ENCODE measurements around the gene TRPM1.

TRPM1 gene

DNA sequence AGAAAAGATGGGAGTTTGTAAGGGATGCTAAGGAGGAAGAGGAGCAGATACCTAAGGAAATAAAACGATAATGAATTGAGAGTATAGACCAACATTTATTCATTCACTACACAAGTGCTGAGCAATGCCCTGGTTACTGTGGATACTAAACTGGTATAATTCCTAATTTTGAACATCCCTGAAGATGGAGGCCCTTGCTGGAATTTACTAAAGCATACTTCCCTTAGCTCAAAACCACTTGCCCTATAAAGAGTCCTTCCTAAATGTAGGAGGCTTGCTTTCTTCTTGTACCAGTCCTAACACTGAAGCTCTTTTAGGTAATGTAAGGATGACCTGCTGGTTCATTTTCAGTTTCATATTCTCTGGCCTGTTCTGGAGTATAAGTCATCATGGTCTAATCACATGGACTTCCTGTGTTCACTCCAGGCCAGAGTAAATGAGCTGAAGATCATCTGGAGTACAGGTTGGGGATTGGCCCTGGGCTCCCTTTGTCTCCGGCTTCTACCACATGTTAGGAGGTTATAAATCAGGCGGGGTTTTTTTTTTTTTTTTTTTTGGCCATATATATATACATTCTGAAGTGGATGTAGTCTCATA lies 70.0 kb downstream of the TRPM1 start:
- Histone ChIP-seq H3K9ac (ENCODE audit: low read length) (no peak overlapping the region), H3K27ac (ENCODE audit: low read depth, low read length) (no peak overlapping the region)

DNA sequence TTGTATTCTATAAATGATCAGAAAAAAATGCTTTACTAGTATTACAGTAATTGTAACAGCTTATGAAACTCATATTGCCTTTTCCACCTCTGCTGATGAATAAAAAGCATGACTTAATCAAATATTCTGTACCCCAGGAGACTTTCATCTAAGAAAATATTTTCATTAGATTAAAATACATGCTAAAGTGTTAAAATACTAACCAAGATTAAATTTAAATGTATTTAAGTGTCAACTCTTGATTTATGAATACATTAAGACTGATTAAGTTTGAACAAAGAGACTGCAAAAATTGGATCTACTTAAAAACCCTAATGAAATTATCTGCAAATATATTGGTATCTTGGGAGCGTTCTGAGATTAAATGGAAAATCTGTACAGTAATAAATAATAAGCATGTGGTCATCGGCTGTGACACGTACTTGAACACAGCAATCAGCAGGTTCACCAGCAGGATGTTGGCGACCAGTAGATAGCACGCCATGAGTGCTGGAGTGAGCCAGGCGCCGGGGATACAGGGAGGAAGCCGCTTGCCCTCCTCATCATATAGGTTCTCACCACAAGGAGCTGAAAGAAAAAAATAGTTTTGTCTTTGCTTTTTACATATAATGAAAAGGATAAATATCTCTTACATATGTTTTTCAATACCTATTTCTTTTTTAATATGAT lies 73.5 kb downstream of the TRPM1 start:
- H3K27me3 ChIP-seq (ENCODE audit: control insufficient read depth, insufficient read depth, low read length) = no peaks in the 10 kb centered on the region
- H3K36me3 ChIP-seq (ENCODE audit: control insufficient read depth, insufficient read depth, low read length) = no peaks in the 10 kb centered on the region
- peaks cover 23% of the 10 kb centered on the region for H3K4me1 ChIP-seq (ENCODE audit: control insufficient read depth, insufficient read depth, low read length)
- H3K9me3 ChIP-seq (ENCODE audit: control insufficient read depth, insufficient read depth, low read depth, low read length) = no peaks in the 10 kb centered on the region
- H3K4me3 ChIP-seq (ENCODE audit: low read depth, low read length) = no peak overlapping the region
- H3K9ac ChIP-seq (ENCODE audit: low read length) = no peak overlapping the region
- H3K27ac ChIP-seq (ENCODE audit: low read depth, low read length) = no peak overlapping the region

More for the DNA sequence above, 70.0 kb downstream of the TRPM1 start:
- Histone ChIP-seq H3K36me3 (ENCODE audit: control insufficient read depth, insufficient read depth, low read length) (no peaks in the 10 kb centered on the region), H3K4me3 (ENCODE audit: low read depth, low read length) (no peak overlapping the region), H3K27me3 (ENCODE audit: control insufficient read depth, insufficient read depth, low read length) (no peaks in the 10 kb centered on the region), H3K4me1 (ENCODE audit: control insufficient read depth, insufficient read depth, low read length) (peaks cover 4% of the 10 kb centered on the region; the same call in 1 of the 2 replicates), H3K9me3 (ENCODE audit: control insufficient read depth, insufficient read depth, low read depth, low read length) (no peaks in the 10 kb centered on the region)

DNA sequence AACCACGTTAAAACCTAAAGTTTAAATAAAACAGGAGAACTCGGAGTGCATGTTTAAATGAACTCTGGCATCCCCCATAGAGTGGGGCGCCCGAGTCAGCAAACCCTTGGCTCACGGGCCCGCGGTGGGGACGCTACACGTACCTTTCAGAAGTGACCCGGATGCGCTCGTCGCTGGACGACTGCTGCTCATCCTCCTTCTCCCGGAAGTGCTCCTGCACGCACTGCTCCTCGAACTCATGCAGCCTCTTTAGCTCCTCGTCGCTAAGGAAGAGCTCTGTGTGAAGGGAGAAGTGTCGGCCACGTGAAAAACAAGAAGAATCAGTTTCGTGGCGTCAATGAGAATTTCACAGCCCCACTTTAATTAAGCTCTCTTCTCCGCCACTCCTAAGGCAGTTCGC lies 75.5 kb downstream of the TRPM1 start:
- no peak overlapping the region for H3K9ac ChIP-seq (ENCODE audit: low read length)
- H3K27me3 ChIP-seq (ENCODE audit: control insufficient read depth, insufficient read depth, low read length) = no peaks in the 10 kb centered on the region
- H3K4me1 ChIP-seq (ENCODE audit: control insufficient read depth, insufficient read depth, low read length) = peaks cover 23% of the 10 kb centered on the region
- H3K9me3 ChIP-seq (ENCODE audit: control insufficient read depth, insufficient read depth, low read depth, low read length) = no peaks in the 10 kb centered on the region
- no peak overlapping the region for H3K27ac ChIP-seq (ENCODE audit: low read depth, low read length)
- no peaks in the 10 kb centered on the region for H3K36me3 ChIP-seq (ENCODE audit: control insufficient read depth, insufficient read depth, low read length)
- H3K4me3 ChIP-seq (ENCODE audit: low read depth, low read length) = no peak overlapping the region

DNA sequence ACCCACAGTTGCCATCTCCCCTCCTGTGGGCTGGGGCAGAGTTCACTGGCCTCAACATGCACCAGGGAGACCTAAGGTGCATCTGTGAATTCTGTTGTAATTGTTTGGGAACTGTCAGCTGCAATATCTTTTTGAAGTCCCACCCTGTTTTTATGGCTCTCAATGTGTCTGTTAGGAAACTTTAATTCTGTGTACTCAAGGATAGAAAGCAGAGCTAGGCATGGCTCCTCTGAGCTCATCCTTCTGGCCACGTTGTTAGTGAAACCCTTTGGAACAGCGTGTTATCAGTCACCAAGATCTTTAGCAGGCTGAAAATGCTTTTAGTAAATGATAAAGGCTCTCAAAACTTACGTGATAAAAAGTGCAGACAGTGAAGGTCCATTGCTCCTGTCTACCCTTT lies 76.5 kb downstream of the TRPM1 start:
- Histone ChIP-seq H3K27ac (ENCODE audit: low read depth, low read length) (peak overlapping the region; percentile 22; the same call in 1 of the 2 replicates), H3K27me3 (ENCODE audit: control insufficient read depth, insufficient read depth, low read length) (no peaks in the 10 kb centered on the region), H3K36me3 (ENCODE audit: control insufficient read depth, insufficient read depth, low read length) (no peaks in the 10 kb centered on the region), H3K4me3 (ENCODE audit: low read depth, low read length) (no peak overlapping the region), H3K9ac (ENCODE audit: low read length) (no peak overlapping the region), H3K9me3 (ENCODE audit: control insufficient read depth, insufficient read depth, low read depth, low read length) (no peaks in the 10 kb centered on the region), H3K4me1 (ENCODE audit: control insufficient read depth, insufficient read depth, low read length) (peaks cover 23% of the 10 kb centered on the region)

DNA sequence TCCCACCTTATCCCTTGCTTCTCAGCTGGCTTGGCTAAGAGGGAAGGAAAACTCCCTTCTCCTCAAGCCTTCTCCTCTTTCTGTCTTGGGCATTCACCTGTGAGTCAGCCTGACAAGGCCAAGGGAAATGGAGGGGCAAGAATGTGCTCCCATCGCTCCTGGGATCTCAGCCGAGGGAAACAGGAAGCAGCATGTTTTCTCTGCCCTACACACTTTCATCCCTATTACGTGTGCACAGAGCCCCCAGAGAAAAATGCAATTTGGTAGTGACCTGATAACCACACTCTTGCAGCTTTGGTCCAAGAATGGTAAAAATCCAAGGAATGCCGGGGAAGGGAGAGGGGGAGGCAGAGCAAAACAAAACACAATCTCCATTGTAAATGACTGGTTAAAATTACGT lies 77.2 kb downstream of the TRPM1 start:
- no peaks in the 10 kb centered on the region for H3K9me3 ChIP-seq (ENCODE audit: control insufficient read depth, insufficient read depth, low read depth, low read length)
- H3K4me3 ChIP-seq (ENCODE audit: low read depth, low read length) = no peak overlapping the region
- no peaks in the 10 kb centered on the region for H3K36me3 ChIP-seq (ENCODE audit: control insufficient read depth, insufficient read depth, low read length)
- no peak overlapping the region for H3K9ac ChIP-seq (ENCODE audit: low read length)
- peak overlapping the region; percentile 22; the same call in 1 of the 2 replicates for H3K27ac ChIP-seq (ENCODE audit: low read depth, low read length)
- H3K27me3 ChIP-seq (ENCODE audit: control insufficient read depth, insufficient read depth, low read length) = no peaks in the 10 kb centered on the region
- peaks cover 23% of the 10 kb centered on the region for H3K4me1 ChIP-seq (ENCODE audit: control insufficient read depth, insufficient read depth, low read length)

DNA sequence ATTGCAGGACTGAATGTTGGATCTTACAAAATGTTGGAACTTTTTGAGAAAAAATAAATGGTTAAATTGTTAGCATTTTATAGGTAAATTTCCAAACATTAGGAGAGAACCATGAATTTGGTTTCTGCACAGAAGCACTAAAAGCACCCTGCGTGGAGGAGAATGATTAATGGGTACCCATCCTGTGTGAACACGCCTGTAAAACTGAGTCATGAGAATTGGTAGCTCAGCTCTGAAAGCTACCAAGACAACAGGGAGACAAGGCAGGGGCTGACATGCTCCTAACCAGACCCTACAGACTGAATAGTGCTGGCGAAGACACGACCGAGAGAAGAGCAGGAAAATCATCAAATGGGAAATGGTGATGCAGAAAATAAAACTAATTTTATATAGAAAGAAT lies 77.7 kb downstream of the TRPM1 start:
- Histone ChIP-seq H3K36me3 (ENCODE audit: control insufficient read depth, insufficient read depth, low read length) (no peaks in the 10 kb centered on the region), H3K27me3 (ENCODE audit: control insufficient read depth, insufficient read depth, low read length) (no peaks in the 10 kb centered on the region), H3K9ac (ENCODE audit: low read length) (no peak overlapping the region), H3K4me1 (ENCODE audit: control insufficient read depth, insufficient read depth, low read length) (peaks cover 23% of the 10 kb centered on the region), H3K4me3 (ENCODE audit: low read depth, low read length) (no peak overlapping the region), H3K9me3 (ENCODE audit: control insufficient read depth, insufficient read depth, low read depth, low read length) (no peaks in the 10 kb centered on the region), H3K27ac (ENCODE audit: low read depth, low read length) (no peak overlapping the region)

DNA sequence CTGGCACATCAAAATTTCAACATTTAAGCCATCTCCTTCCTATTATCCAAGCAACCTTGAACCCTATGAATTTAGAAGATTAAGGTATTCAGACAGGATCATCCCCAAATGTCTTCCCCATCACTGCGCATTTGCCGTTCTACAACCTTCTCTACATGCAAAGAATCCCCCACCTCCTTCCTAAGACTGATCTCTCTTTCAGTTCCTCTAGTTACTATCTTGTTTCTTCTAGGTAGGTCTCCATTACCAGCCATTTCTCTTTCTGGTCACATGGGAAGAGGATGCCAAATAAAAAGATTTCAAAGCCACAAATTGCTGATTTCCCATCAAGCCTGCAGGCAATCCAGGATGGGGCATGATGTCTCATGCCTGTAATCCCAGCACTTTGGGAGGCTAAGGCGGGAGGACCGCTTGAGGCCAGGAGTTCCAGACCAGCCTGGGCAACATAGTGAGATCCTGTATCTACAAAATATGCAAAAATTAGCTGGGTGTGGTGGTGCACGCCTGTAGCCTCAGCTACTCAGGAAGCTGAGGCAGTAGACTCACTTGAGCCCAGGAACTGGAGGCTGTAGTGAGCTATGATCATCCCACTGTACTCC lies 80.4 kb downstream of the TRPM1 start:
- no peak overlapping the region for H3K27ac ChIP-seq (ENCODE audit: low read depth, low read length)
- H3K36me3 ChIP-seq (ENCODE audit: control insufficient read depth, insufficient read depth, low read length) = no peaks in the 10 kb centered on the region
- no peak overlapping the region for H3K9ac ChIP-seq (ENCODE audit: low read length)
- no peak overlapping the region for H3K4me3 ChIP-seq (ENCODE audit: low read depth, low read length)
- no peaks in the 10 kb centered on the region for H3K27me3 ChIP-seq (ENCODE audit: control insufficient read depth, insufficient read depth, low read length)
- no peaks in the 10 kb centered on the region for H3K9me3 ChIP-seq (ENCODE audit: control insufficient read depth, insufficient read depth, low read depth, low read length)
- peaks cover 23% of the 10 kb centered on the region for H3K4me1 ChIP-seq (ENCODE audit: control insufficient read depth, insufficient read depth, low read length)

DNA sequence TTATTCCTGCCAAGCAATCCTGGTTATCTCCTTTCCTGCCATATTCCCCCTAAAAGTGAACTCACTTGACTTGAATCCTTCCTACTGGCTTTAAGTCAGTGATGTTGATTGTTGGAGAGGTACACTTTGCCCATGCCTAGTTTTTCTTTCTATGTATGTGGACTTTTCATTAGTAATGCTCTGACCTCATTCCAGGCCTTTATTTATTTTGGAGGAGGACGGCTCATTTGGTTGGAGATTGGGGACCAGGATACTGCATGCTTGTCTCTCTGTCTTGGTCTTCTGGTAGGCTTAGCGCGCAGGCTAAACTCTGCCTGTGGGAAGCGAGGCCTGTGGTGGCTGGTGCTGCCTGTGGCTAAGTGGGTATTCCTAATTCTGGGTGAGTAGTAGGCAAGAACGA lies 81.0 kb downstream of the TRPM1 start:
- no peaks in the 10 kb centered on the region for H3K27me3 ChIP-seq (ENCODE audit: control insufficient read depth, insufficient read depth, low read length)
- H3K4me1 ChIP-seq (ENCODE audit: control insufficient read depth, insufficient read depth, low read length) = peaks cover 23% of the 10 kb centered on the region
- H3K9ac ChIP-seq (ENCODE audit: low read length) = no peak overlapping the region
- no peaks in the 10 kb centered on the region for H3K36me3 ChIP-seq (ENCODE audit: control insufficient read depth, insufficient read depth, low read length)
- H3K4me3 ChIP-seq (ENCODE audit: low read depth, low read length) = no peak overlapping the region
- no peaks in the 10 kb centered on the region for H3K9me3 ChIP-seq (ENCODE audit: control insufficient read depth, insufficient read depth, low read depth, low read length)
- no peak overlapping the region for H3K27ac ChIP-seq (ENCODE audit: low read depth, low read length)

DNA sequence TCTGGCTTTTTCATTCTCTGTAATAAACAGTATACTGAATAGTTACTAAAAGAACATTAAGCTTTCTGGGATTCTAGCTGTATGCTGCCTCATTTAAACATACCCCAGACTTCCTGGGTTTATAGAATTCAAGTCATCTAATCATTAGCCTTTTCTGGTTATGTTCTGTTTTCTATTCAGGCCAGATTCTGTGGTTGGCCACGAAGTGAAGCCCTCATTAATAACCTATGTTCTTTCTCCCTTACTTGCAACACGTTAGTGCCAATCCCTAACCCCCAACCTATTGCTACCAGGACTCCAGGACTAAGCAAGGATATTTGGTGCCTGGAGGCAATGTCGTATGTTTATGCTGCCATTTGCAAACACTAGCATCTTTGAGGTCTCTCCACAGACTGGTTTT lies 81.5 kb downstream of the TRPM1 start:
- Histone ChIP-seq H3K9me3 (ENCODE audit: control insufficient read depth, insufficient read depth, low read depth, low read length) (no peaks in the 10 kb centered on the region), H3K9ac (ENCODE audit: low read length) (no peak overlapping the region), H3K27me3 (ENCODE audit: control insufficient read depth, insufficient read depth, low read length) (no peaks in the 10 kb centered on the region), H3K36me3 (ENCODE audit: control insufficient read depth, insufficient read depth, low read length) (no peaks in the 10 kb centered on the region), H3K4me3 (ENCODE audit: low read depth, low read length) (no peak overlapping the region), H3K4me1 (ENCODE audit: control insufficient read depth, insufficient read depth, low read length) (peaks cover 19% of the 10 kb centered on the region), H3K27ac (ENCODE audit: low read depth, low read length) (no peak overlapping the region)

DNA sequence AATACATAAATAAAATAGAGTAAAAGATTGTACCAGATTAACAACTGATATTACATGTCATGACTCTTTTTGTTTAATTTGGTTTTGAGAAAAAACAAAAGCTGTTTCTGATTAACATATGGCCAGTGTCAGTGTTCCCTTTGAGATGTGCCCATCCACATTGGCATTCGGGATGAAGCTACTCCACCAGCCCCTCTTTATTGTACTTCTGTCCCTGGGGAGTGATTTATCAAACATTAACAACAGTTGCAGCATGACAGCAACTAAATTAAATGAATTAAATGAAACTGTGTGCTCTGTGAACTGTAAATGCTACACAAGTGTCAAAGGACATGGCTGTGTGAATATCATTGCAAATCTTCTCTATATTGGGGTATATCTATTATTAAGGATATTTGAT lies 84.2 kb downstream of the TRPM1 start:
- H3K4me3 ChIP-seq (ENCODE audit: low read depth, low read length) = no peak overlapping the region
- no peak overlapping the region for H3K27ac ChIP-seq (ENCODE audit: low read depth, low read length)
- H3K36me3 ChIP-seq (ENCODE audit: control insufficient read depth, insufficient read depth, low read length) = no peaks in the 10 kb centered on the region
- peaks cover 10% of the 10 kb centered on the region; the same call in 1 of the 2 replicates for H3K4me1 ChIP-seq (ENCODE audit: control insufficient read depth, insufficient read depth, low read length)
- H3K27me3 ChIP-seq (ENCODE audit: control insufficient read depth, insufficient read depth, low read length) = no peaks in the 10 kb centered on the region
- no peak overlapping the region for H3K9ac ChIP-seq (ENCODE audit: low read length)
- H3K9me3 ChIP-seq (ENCODE audit: control insufficient read depth, insufficient read depth, low read depth, low read length) = peaks cover 8% of the 10 kb centered on the region; the same call in 1 of the 2 replicates

DNA sequence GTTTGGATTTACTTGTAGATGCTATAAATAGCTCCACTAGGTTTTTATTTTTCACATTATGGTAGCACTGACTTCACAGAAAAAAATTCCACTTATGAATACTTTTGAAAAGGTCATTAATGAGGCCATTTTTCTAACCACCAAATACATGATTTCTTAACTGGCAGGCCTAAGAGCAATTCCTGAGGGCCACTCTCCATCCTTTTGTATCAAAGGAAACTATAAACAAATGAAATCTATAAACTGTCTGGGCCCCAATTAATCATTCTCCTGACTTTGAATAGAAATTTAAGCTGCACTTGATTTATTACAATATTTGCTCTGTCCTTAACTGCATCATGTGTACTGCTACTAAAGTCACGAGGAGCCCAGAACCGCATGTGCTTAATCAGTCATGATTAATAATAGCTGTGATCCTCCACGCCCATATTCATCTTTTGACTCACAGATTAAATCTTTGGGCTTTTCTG lies 85.0 kb downstream of the TRPM1 start:
- H3K4me3 ChIP-seq (ENCODE audit: low read depth, low read length) = no peak overlapping the region
- no peak overlapping the region for H3K9ac ChIP-seq (ENCODE audit: low read length)
- H3K27ac ChIP-seq (ENCODE audit: low read depth, low read length) = no peak overlapping the region
- peaks cover 14% of the 10 kb centered on the region; the same call in 1 of the 2 replicates for H3K9me3 ChIP-seq (ENCODE audit: control insufficient read depth, insufficient read depth, low read depth, low read length)
- no peaks in the 10 kb centered on the region for H3K36me3 ChIP-seq (ENCODE audit: control insufficient read depth, insufficient read depth, low read length)
- peaks cover 10% of the 10 kb centered on the region; the same call in 1 of the 2 replicates for H3K4me1 ChIP-seq (ENCODE audit: control insufficient read depth, insufficient read depth, low read length)
- H3K27me3 ChIP-seq (ENCODE audit: control insufficient read depth, insufficient read depth, low read length) = no peaks in the 10 kb centered on the region

All from HUES6 (cell line).